ENCODE data around the gene PTPRT. TPM values are rescaled to one million over a fixed set of nuclear protein-coding genes. Genes with fewer than 3 reads are reported as not detected.
"Not testable (repeated sequence)": the region's sequence is repeated elsewhere in the genome, so short reads cannot be mapped to it uniquely, and the experiment has no call there.

The PTPRT gene
- total RNA-seq, 1 donor from 2014 or later = not detected

GRCh38 chr20:42910808-42911207, 278.9 kb downstream of the PTPRT start:
- not testable (repeated sequence) for DNase-seq (ENCODE audit: low read depth)

GRCh38 chr20:42907730-42908129, 282.0 kb downstream of the PTPRT start:
- no peak for DNase-seq (ENCODE audit: low read depth)

GRCh38 chr20:42906120-42906519, 283.6 kb downstream of the PTPRT start:
- no peak for DNase-seq (ENCODE audit: low read depth)

GRCh38 chr20:42902509-42902908, 287.2 kb downstream of the PTPRT start:
- no peak for DNase-seq (ENCODE audit: low read depth)

GRCh38 chr20:42901689-42902440, 287.8 kb downstream of the PTPRT start:
- no peak for DNase-seq (ENCODE audit: low read depth)

GRCh38 chr20:42900764-42901163, 288.9 kb downstream of the PTPRT start:
- DNase-seq (ENCODE audit: low read depth) = not testable (repeated sequence)

GRCh38 chr20:42895020-42895419, 294.7 kb downstream of the PTPRT start:
- no peak for DNase-seq (ENCODE audit: low read depth)

GRCh38 chr20:42894483-42894882, 295.2 kb downstream of the PTPRT start:
- DNase-seq (ENCODE audit: low read depth) = no peak

GRCh38 chr20:42889517-42889916, 300.2 kb downstream of the PTPRT start:
- DNase-seq (ENCODE audit: low read depth) = no peak

- no peak for DNase-seq (ENCODE audit: low read depth)
Observed at GRCh38 chr20:42887281-42887680, 302.4 kb downstream of the PTPRT start.

GRCh38 chr20:42886801-42887200, 302.9 kb downstream of the PTPRT start:
- no peak for DNase-seq (ENCODE audit: low read depth)

- DNase-seq (ENCODE audit: low read depth) = no peak
Observed at GRCh38 chr20:42886046-42886445, 303.7 kb downstream of the PTPRT start.

- no peak for DNase-seq (ENCODE audit: low read depth)
Observed at GRCh38 chr20:42875581-42875980, 314.1 kb downstream of the PTPRT start.

- no peak for DNase-seq (ENCODE audit: low read depth)
Observed at GRCh38 chr20:42873259-42873658, 316.4 kb downstream of the PTPRT start.

GRCh38 chr20:42864116-42864515, 325.6 kb downstream of the PTPRT start:
- DNase-seq (ENCODE audit: low read depth) = no peak

GRCh38 chr20:42862446-42862845, 327.3 kb downstream of the PTPRT start:
- DNase-seq (ENCODE audit: low read depth) = no peak

GRCh38 chr20:42857446-42857845, 332.3 kb downstream of the PTPRT start:
- DNase-seq (ENCODE audit: low read depth) = no peak

GRCh38 chr20:42855896-42856295, 333.8 kb downstream of the PTPRT start:
- DNase-seq (ENCODE audit: low read depth) = no peak

- no peak for DNase-seq (ENCODE audit: low read depth)
Observed at GRCh38 chr20:42852691-42853090, 337.0 kb downstream of the PTPRT start.

- no peak for DNase-seq (ENCODE audit: low read depth)
Observed at GRCh38 chr20:42846784-42847490, 342.8 kb downstream of the PTPRT start.

GRCh38 chr20:42844751-42845150, 345.0 kb downstream of the PTPRT start:
- DNase-seq (ENCODE audit: low read depth) = no peak

- no peak for DNase-seq (ENCODE audit: low read depth)
Observed at GRCh38 chr20:42837456-42837855, 352.2 kb downstream of the PTPRT start.

- no peak for DNase-seq (ENCODE audit: low read depth)
Observed at GRCh38 chr20:42836339-42836738, 353.4 kb downstream of the PTPRT start.
